Measurements from ENCODE around the gene RASA1. TPM values are rescaled to one million over a fixed set of nuclear protein-coding genes. Genes with fewer than 3 reads are reported as not detected.
A peak's percentile ranks its signal among the peaks of the same experiment; 100 is the strongest.
"Not testable (repeated sequence)": the region's sequence is repeated elsewhere in the genome, so short reads cannot be mapped to it uniquely, and the experiment has no call there.

The RASA1 gene
- total and polyA plus RNA-seq, 2 experiments from 2014 or later: 32.1 to 67.8 TPM

DNA sequence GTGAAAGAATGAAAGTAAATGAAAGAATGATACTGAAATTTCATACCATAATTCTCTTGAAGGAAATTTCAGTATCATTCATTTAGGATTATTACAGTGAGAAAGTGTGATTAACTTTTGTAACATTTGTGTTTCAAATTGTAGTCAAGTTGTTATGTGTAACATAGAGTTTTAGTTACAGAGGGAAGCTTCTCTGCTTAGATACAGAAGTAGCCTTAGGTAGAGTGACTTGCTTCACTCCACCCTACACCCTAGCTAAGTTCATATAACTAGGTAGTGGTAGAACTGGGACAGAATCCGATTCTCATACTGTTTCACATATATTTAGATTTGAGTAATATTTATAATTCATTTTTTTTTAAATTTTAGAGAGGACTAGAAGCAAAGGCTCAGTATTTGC lies 9.0 kb downstream of the RASA1 start:
- DNase-seq: no peak
- Histone ChIP-seq H3K27me3 (replicated peaks; ENCODE audit: insufficient read depth) (no peaks in the 10 kb centered on the region), H3K4me3 (no peak overlapping the region), H3K4me1 (ENCODE audit: insufficient read depth) (peaks cover 19% of the 10 kb centered on the region), H4K20me1 (ENCODE audit: insufficient read depth) (0 out of 2 replicates have a peak, but pooled peaks cover 4% of the 10 kb centered on the region), H3K9me3 (ENCODE audit: low read depth) (no peaks in the 10 kb centered on the region), H3K36me3 (ENCODE audit: low read depth) (peaks cover 7% of the 10 kb centered on the region; the same call in 1 of the 2 replicates), H3F3A (ENCODE audit: insufficient read depth) (peaks cover 41% of the 10 kb centered on the region), H3K27ac (no peak overlapping the region), H2AFZ (no peak overlapping the region), H3K9ac (no peak overlapping the region), H3K9me2 (ENCODE audit: insufficient read depth) (no peaks in the 10 kb centered on the region), H3K79me2 (ENCODE audit: insufficient read depth) (peaks cover 100% of the 10 kb centered on the region), H3K4me2 (ENCODE audit: unreplicated experiment) (no peak overlapping the region)
- in situ Hi-C loops (cut with MboI): no loop called here
- 95 to 97% methylated on average over 1 of the region's 1 CpG for WGBS, 2 experiments (ENCODE audit: low coverage in 1 of 2, low lambda C conversion rate in 2 of 2, missing lambda C conversion rate in 2 of 2)
- TF ChIP-seq EZH2phosphoT487 (IDR thresholded peaks at IDR 0.05; ENCODE audit: insufficient read depth, low read depth) (no peak), EZH2 (IDR thresholded peaks at IDR 0.05; ENCODE audit: insufficient read depth, poor library complexity, severe bottlenecking) (no peak)

- Histone ChIP-seq H3K27ac (peak overlapping the region; percentile 27), H3K4me2 (ENCODE audit: unreplicated experiment) (no peak overlapping the region), H4K20me1 (ENCODE audit: insufficient read depth) (0 out of 2 replicates have a peak, but pooled peaks cover 4% of the 10 kb centered on the region), H3K36me3 (ENCODE audit: low read depth) (peaks cover 10% of the 10 kb centered on the region), H3K9ac (no peak overlapping the region), H3F3A (ENCODE audit: insufficient read depth) (peaks cover 46% of the 10 kb centered on the region), H3K4me1 (ENCODE audit: insufficient read depth) (peaks cover 17% of the 10 kb centered on the region), H2AFZ (no peak overlapping the region), H3K79me2 (ENCODE audit: insufficient read depth) (peaks cover 100% of the 10 kb centered on the region), H3K27me3 (replicated peaks; ENCODE audit: insufficient read depth) (no peaks in the 10 kb centered on the region), H3K4me3 (no peak overlapping the region), H3K9me2 (ENCODE audit: insufficient read depth) (no peaks in the 10 kb centered on the region), H3K9me3 (ENCODE audit: low read depth) (no peaks in the 10 kb centered on the region)
- TF ChIP-seq EZH2 (IDR thresholded peaks at IDR 0.05; ENCODE audit: insufficient read depth, poor library complexity, severe bottlenecking) (no peak), EZH2phosphoT487 (IDR thresholded peaks at IDR 0.05; ENCODE audit: insufficient read depth, low read depth) (no peak)
- 52 to 54% methylated on average over 2 of the region's 2 CpGs for WGBS, 2 experiments (ENCODE audit: low coverage in 1 of 2, low lambda C conversion rate in 2 of 2, missing lambda C conversion rate in 2 of 2)
- peak; percentile 60 for DNase-seq
- in situ Hi-C loops (cut with MboI): no loop called here
Measured at GRCh38 chr5:87277279-87277835, 9.7 kb downstream of the RASA1 start.

DNA sequence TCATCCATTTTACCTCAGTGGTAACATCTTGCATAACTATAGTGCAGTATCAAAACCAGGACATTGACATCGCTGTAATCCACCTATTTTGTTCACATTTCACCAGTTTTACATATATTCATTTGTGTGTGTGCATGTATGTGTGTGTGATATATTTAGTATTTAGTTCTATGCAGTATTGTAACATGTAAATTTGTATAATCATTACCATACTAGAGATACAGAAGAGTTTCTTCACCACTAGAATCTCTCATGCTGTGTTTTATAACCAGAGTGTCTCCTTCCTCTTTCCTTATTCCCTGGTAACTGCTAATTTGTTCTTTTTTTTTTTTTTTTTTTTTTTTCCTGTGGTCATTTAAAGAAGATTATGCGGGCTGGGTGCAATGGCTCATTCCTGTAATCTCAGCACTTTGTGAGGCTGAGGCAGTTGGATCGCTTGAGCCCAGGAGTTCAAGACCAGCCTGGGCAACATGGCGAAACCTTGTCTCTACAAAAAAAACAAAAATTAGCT lies 11.0 kb downstream of the RASA1 start:
- H3K4me3 ChIP-seq: no peak overlapping the region
- H4K20me1 ChIP-seq (ENCODE audit: insufficient read depth): 0 out of 2 replicates have a peak, but pooled peaks cover 4% of the 10 kb centered on the region
- H3K9me3 ChIP-seq (ENCODE audit: low read depth): no peaks in the 10 kb centered on the region
- H2AFZ ChIP-seq: no peak overlapping the region
- H3K36me3 ChIP-seq (ENCODE audit: low read depth): peaks cover 12% of the 10 kb centered on the region
- no peak overlapping the region for H3K9ac ChIP-seq
- TF ChIP-seq EZH2 (IDR thresholded peaks at IDR 0.05; ENCODE audit: insufficient read depth, poor library complexity, severe bottlenecking): no peak
- TF ChIP-seq EZH2phosphoT487 (IDR thresholded peaks at IDR 0.05; ENCODE audit: insufficient read depth, low read depth): no peak
- in situ Hi-C loops (cut with MboI): no loop called here
- 97 to 98% methylated on average over 4 of the region's 4 CpGs for WGBS, 2 experiments (ENCODE audit: low coverage in 1 of 2, low lambda C conversion rate in 2 of 2, missing lambda C conversion rate in 2 of 2)
- H3K4me1 ChIP-seq (ENCODE audit: insufficient read depth): peaks cover 17% of the 10 kb centered on the region
- H3K79me2 ChIP-seq (ENCODE audit: insufficient read depth): peaks cover 100% of the 10 kb centered on the region
- no peak overlapping the region for H3K4me2 ChIP-seq (ENCODE audit: unreplicated experiment)
- H3K9me2 ChIP-seq (ENCODE audit: insufficient read depth): no peaks in the 10 kb centered on the region
- no peaks in the 10 kb centered on the region for H3K27me3 ChIP-seq (replicated peaks; ENCODE audit: insufficient read depth)
- no peak for DNase-seq
- H3K27ac ChIP-seq: no peak overlapping the region
- peaks cover 55% of the 10 kb centered on the region for H3F3A ChIP-seq (ENCODE audit: insufficient read depth)

- 0 out of 2 replicates have a peak, but pooled peaks cover 3% of the 10 kb centered on the region for H4K20me1 ChIP-seq (ENCODE audit: insufficient read depth)
- peaks cover 7% of the 10 kb centered on the region for H3K4me1 ChIP-seq (ENCODE audit: insufficient read depth)
- no peak overlapping the region for H3K4me2 ChIP-seq (ENCODE audit: unreplicated experiment)
- in situ Hi-C loops (cut with MboI): no loop called here
- no peaks in the 10 kb centered on the region for H3K27me3 ChIP-seq (replicated peaks; ENCODE audit: insufficient read depth)
- 93 to 95% methylated on average over 2 of the region's 2 CpGs for WGBS, 2 experiments (ENCODE audit: low coverage in 1 of 2, low lambda C conversion rate in 2 of 2, missing lambda C conversion rate in 2 of 2)
- H3F3A ChIP-seq (ENCODE audit: insufficient read depth): peaks cover 67% of the 10 kb centered on the region
- no peaks in the 10 kb centered on the region for H3K9me2 ChIP-seq (ENCODE audit: insufficient read depth)
- DNase-seq: no peak
- no peak overlapping the region for H3K4me3 ChIP-seq
- H3K9me3 ChIP-seq (ENCODE audit: low read depth): no peaks in the 10 kb centered on the region
- TF ChIP-seq EZH2phosphoT487 (IDR thresholded peaks at IDR 0.05; ENCODE audit: insufficient read depth, low read depth) (no peak), EZH2 (IDR thresholded peaks at IDR 0.05; ENCODE audit: insufficient read depth, poor library complexity, severe bottlenecking) (no peak)
- H3K36me3 ChIP-seq (ENCODE audit: low read depth): peaks cover 6% of the 10 kb centered on the region; the same call in 1 of the 2 replicates
- H3K27ac ChIP-seq: no peak overlapping the region
- H2AFZ ChIP-seq: no peak overlapping the region
- peaks cover 100% of the 10 kb centered on the region for H3K79me2 ChIP-seq (ENCODE audit: insufficient read depth)
- H3K9ac ChIP-seq: no peak overlapping the region
Measured at GRCh38 chr5:87282269-87282668, 14.6 kb downstream of the RASA1 start.

- H3K4me1 ChIP-seq (ENCODE audit: insufficient read depth); H2AFZ ChIP-seq; H3K27ac ChIP-seq; H3K9me3 ChIP-seq (ENCODE audit: low read depth); H3K36me3 ChIP-seq (ENCODE audit: low read depth); H3K27me3 ChIP-seq (replicated peaks; ENCODE audit: insufficient read depth); H3K9me2 ChIP-seq (ENCODE audit: insufficient read depth); H3K9ac ChIP-seq; in situ Hi-C loops (cut with MboI); H3K4me3 ChIP-seq; H3K4me2 ChIP-seq (ENCODE audit: unreplicated experiment); DNase-seq: not testable (repeated sequence)
- 99 to 100% methylated on average over 4 of the region's 4 CpGs for WGBS, 2 experiments (ENCODE audit: low coverage in 1 of 2, low lambda C conversion rate in 2 of 2, missing lambda C conversion rate in 2 of 2)
- H3K79me2 ChIP-seq (ENCODE audit: insufficient read depth): peaks cover 98% of the 10 kb centered on the region
- H3F3A ChIP-seq (ENCODE audit: insufficient read depth): peaks cover 73% of the 10 kb centered on the region
- H4K20me1 ChIP-seq (ENCODE audit: insufficient read depth): peaks cover 15% of the 10 kb centered on the region; the same call in 1 of the 2 replicates
Measured at GRCh38 chr5:87287266-87287665, 19.6 kb downstream of the RASA1 start.
